Heart right ventricle (tissue), 16 donors: ENCODE measurements around the gene SLC37A2. TPM values are rescaled to one million over a fixed set of nuclear protein-coding genes. Genes with fewer than 3 reads are reported as not detected.

Source experiments
- ATAC-seq, 8 donors: fragments of 200-7000 bp; cut with Tn5 transposase; one replicate each; pipeline ENCODE4 v1.9.1; 2020; ENCODE audit warnings: mild to moderate bottlenecking in 8 of 8, moderate library complexity in 8 of 8, moderate number of reproducible peaks in 1 of 8
- DNase-seq, 2 donors: peaks; one replicate each; pipeline ENCODE4 v3.0.0-alpha.2; 2020
- H3K27ac ChIP-seq, 10 donors: fragments of 200-600 bp; sonication (generic) in 2 of 10; one replicate each; pipeline versions ENCODE4 v1.5.0 to v1.8.0; 2020 to 2022; ENCODE audit warnings: mild to moderate bottlenecking in 3 of 10
- H3K27me3 ChIP-seq, 7 donors: fragments of 200-600 bp; one replicate each; pipeline ENCODE4 v1.8.0; 2021 to 2022; ENCODE audit warnings: mild to moderate bottlenecking in 2 of 7
- H3K36me3 ChIP-seq, 9 donors: fragments of 200-600 bp; sonication (generic) in 1 of 9; one replicate each; pipeline versions ENCODE4 v1.5.0 to v1.8.0; 2020 to 2022; ENCODE audit warnings: mild to moderate bottlenecking in 2 of 9
- H3K4me1 ChIP-seq, 9 donors: fragments of 200-600 bp; sonication (generic) in 1 of 9; one replicate each; pipeline versions ENCODE4 v1.5.0 to v1.8.0; 2020 to 2022; ENCODE audit warnings: mild to moderate bottlenecking in 4 of 9
- H3K4me3 ChIP-seq, 10 donors: fragments of 200-600 bp; sonication (generic) in 2 of 10; one replicate each; pipeline versions ENCODE4 v1.5.0 to v1.8.0; 2020 to 2022; ENCODE audit warnings: mild to moderate bottlenecking in 7 of 10, moderate library complexity in 2 of 10
- H3K9me3 ChIP-seq, 11 donors: fragments of 200-600 bp in 10 of 11; sonication (generic) in 2 of 11; one replicate each; pipeline versions ENCODE4 v1.5.0 to v1.8.0; 2013 to 2022; ENCODE audit warnings: mild to moderate bottlenecking in 2 of 11, control low read depth in 1 of 11, moderate library complexity in 1 of 11
- WGBS, 2 donors: extraction: QIAGEN DNeasy Blood & Tissue Kit; methylation state at CpG; one replicate each; pipeline ENCODE4 v1.1.7; 2013; ENCODE audit warnings: inconsistent platforms in 1 of 2; 5-methylcytosine and 5-hydroxymethylcytosine counted together
- intact Hi-C, 10 donors: fragments of 100-400 bp; cut with DNase I; formaldehyde crosslinking; loops; one replicate each; pipeline versions ENCODE4 v1.11.1 to v1.14.2; 2022
- polyA plus RNA-seq, 2 donors: library from polyadenylated mRNA; stranded (reverse); fragments of 200-250 nt; gene quantifications; one replicate each; pipeline ENCODE4 v1.2.3, GENCODE V29; 2013
- total RNA-seq, 10 donors: library from RNA; stranded (reverse); fragmentation: NEBNext Ultra II Directional in 3 of 10; extraction: Animal tissue kit (Norgen Biotek cat#: 25700) in 3 of 10; gene quantifications; one replicate each; pipeline versions ENCODE4 v1.2.1 to v1.2.4, GENCODE V29; 2021 to 2023
- TF ChIP-seq, protein P1 (sequence below), 9 donors: fragments of 200-600 bp; sonication (generic) in 2 of 9; IDR thresholded peaks; one replicate each; pipeline versions ENCODE4 v1.5.0 to v1.8.0; 2021 to 2022; ENCODE audit warnings: antibody characterized with exemption in 9 of 9, mild to moderate bottlenecking in 5 of 9, moderate library complexity in 1 of 9
- donor health status: Arrhythmogenic right ventricular cardiomyopathy.
- donor health status: ischemic (EF 13 %, LVEDD 7.1; RV severe dilation, severe dysfunction).
- donor health status: healthy with polysubstance abuse.
- donor health status: DM: no; HTN: yes; CAD: no.
- donor health status: DM: no; HTN: no; CAD: no.
- donor health status: ischemic (EF 25% LVEDD 6.9; RV normal size, moderate dysfunction).
- donor health status: ischemic (EF 25% LVEDD 5.7; RV mildly dilated, moderate dysfunction).
- donor health status: healthy.
- donor health status: DM: yes; HTN: yes; CAD: no.
- donor health status: Ischemic cardiomyopathy.
- donor health status: ischemic (EF 35%, LVEDD 5.7; RV mildly dilated, moderate dysfunction).
- donor health status: nonischemic (EF 11% LVEDD 7.7; RV severe dilation, severe dysfunction).
- donor health status: DM: yes; HTN: yes; CAD: no.
- donor health status: PGD.
- donor health status: ischemic (EF 29% LVEDD 5.4; RV normal size, mild dysfunction).
- donor health status: nonischemic (EF 23%, LVEDD 6.1; RV moderate dilation, normal function).

The SLC37A2 gene
- total and polyA plus RNA-seq, 12 donors = 0.74 to 10.5 (median 1.3) TPM

DNA sequence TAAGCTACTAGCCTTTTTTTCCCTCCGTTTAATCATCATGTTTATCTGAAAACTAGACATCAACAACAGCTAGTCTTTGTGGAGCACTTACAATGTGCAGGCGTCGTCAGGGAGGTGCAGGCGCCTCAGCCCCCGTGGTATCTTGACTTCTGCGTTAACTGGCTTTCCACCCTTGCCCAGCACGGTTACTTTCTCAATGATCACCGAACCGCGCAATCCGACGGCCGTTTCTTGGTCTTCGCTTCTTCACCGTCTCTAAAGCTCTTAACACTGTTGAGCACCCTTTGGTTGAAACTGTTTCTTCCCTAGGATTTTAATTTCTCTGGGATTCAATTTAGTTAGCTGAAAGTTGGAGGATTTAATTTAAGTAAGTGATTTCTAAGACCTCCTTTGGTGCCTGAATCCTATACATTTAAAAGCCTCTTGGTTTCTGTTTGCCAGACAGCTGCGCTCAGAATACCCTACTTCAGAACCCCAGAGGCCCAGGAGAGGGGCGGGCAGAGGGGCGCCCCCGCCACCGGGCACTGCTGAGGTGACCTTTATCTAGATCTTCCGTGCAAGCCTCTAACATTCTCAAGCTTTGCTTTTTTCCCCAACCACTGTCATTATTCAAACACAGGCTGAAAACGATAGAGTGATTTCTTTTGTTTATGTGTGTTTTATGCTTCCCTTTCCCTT lies 66.3 kb downstream of the SLC37A2 start:
- H3K36me3 ChIP-seq = no peaks in the 10 kb centered on the region
- H3K4me3 ChIP-seq = no peak overlapping the region
- intact Hi-C loops = no loop called here
- 70 to 71% methylated on average over 22 of the region's 22 CpGs for WGBS, 2 donors
- H3K27ac ChIP-seq = no peak overlapping the region
- ATAC-seq (no peak), DNase-seq (no peak)
- no peaks in the 10 kb centered on the region for H3K9me3 ChIP-seq
- H3K27me3 ChIP-seq = peaks cover 0 to 50% (median 15%) of the 10 kb centered on the region in 7 donors
- peaks cover 0 to 2% (median 0%) of the 10 kb centered on the region in 9 donors for H3K4me1 ChIP-seq
- TF ChIP-seq, protein P1, sequence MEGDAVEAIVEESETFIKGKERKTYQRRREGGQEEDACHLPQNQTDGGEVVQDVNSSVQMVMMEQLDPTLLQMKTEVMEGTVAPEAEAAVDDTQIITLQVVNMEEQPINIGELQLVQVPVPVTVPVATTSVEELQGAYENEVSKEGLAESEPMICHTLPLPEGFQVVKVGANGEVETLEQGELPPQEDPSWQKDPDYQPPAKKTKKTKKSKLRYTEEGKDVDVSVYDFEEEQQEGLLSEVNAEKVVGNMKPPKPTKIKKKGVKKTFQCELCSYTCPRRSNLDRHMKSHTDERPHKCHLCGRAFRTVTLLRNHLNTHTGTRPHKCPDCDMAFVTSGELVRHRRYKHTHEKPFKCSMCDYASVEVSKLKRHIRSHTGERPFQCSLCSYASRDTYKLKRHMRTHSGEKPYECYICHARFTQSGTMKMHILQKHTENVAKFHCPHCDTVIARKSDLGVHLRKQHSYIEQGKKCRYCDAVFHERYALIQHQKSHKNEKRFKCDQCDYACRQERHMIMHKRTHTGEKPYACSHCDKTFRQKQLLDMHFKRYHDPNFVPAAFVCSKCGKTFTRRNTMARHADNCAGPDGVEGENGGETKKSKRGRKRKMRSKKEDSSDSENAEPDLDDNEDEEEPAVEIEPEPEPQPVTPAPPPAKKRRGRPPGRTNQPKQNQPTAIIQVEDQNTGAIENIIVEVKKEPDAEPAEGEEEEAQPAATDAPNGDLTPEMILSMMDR (IDR thresholded peaks at IDR 0.05) = no peak

DNA sequence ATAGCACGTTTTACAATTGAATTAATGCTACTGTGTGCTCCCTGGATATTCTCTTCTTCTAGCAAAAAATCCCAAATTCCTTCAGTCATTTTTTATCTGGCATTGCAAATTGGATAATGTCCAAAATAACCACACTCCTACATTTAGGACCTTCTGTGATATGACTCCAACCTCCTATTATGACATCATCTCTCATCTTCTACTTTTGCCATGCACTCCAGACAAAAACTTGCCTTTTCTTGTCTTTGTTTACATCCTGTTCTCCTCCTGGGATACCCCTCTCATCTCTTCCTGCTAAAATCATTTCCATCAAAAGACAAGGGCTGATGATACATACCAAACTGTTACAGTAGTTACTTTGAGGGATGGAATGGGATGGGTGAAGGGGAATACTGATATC lies 69.0 kb downstream of the SLC37A2 start:
- H3K9me3 ChIP-seq = no peaks in the 10 kb centered on the region

DNA sequence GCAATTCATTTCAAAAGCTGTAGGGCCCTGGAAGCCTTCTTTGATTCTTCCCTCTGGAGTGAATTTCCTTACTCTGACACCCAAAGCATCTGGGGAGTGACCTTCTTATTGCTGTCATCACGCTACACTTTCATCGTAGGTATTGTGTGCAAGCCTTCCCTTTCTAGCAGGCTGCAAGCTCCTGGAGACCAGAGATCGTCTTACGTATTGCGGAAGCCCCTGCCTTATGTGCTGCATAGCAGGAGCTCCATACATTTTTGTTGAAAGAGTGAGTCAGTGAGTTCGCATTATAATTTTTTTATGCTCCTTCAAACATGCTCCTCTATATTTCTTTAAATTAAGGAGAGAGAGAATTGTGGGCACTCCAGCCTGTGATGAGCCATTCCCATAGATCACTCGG lies 69.5 kb downstream of the SLC37A2 start:
- Histone ChIP-seq H3K4me1 (no peaks in the 10 kb centered on the region), H3K9me3 (no peaks in the 10 kb centered on the region), H3K4me3 (no peak overlapping the region), H3K36me3 (no peaks in the 10 kb centered on the region), H3K27ac (no peak overlapping the region), H3K27me3 (peaks cover 0 to 65% (median 15%) of the 10 kb centered on the region in 7 donors)
- ATAC-seq (no peak), DNase-seq (no peak)
- 68 to 73% methylated on average over 7 of the region's 7 CpGs for WGBS, 2 donors
- intact Hi-C loops = no loop called here
- TF ChIP-seq, protein P1 (IDR thresholded peaks at IDR 0.05) = no peak

More for the DNA sequence above, 69.0 kb downstream of the SLC37A2 start:
- H3K27ac ChIP-seq = no peak overlapping the region
- H3K4me3 ChIP-seq = no peak overlapping the region
- H3K4me1 ChIP-seq = no peaks in the 10 kb centered on the region
- H3K36me3 ChIP-seq = no peaks in the 10 kb centered on the region
- TF ChIP-seq, protein P1 (IDR thresholded peaks at IDR 0.05) = no peak
- ATAC-seq (no peak), DNase-seq (no peak)
- H3K27me3 ChIP-seq = peaks cover 0 to 65% (median 15%) of the 10 kb centered on the region in 7 donors
- intact Hi-C loops = no loop called here
- WGBS, 2 donors = 55 to 58% methylated on average over 1 of the region's 1 CpG

DNA sequence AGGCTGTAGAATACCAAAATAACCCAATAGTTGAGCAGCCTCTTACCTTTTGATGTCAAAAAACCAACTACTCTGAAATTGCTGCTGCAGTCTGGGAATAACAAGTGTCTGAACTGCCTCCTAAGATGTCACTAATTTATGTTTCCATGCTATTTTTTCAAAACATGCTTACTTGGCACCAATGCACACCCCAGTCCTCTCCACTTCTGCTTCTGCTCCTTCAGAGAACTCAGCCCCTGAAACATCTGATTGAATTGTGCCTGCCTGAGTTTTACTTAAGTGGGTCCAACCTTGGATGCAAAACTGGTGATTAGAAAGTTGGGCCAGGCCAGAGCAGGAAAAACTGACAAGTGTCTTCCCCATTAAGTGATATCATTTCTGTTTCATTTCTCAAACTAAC lies 72.9 kb downstream of the SLC37A2 start:
- Histone ChIP-seq H3K4me3 (no peak overlapping the region), H3K27ac (no peak overlapping the region), H3K9me3 (no peaks in the 10 kb centered on the region), H3K4me1 (no peaks in the 10 kb centered on the region), H3K36me3 (no peaks in the 10 kb centered on the region), H3K27me3 (peaks cover 0 to 57% (median 8%) of the 10 kb centered on the region in 7 donors)
- TF ChIP-seq, protein P1 (IDR thresholded peaks at IDR 0.05) = no peak
- intact Hi-C loops = no loop called here
- ATAC-seq = no peak
- DNase-seq = no peak
